Right atrium auricular region (tissue), 2 donors: ENCODE data around the gene OTOS. TPM values are rescaled to one million over a fixed set of nuclear protein-coding genes. Genes with fewer than 3 reads are reported as not detected.

ENCODE experiments used
- DNase-seq: peaks from one replicate; pipeline ENCODE4 v3.0.0-alpha.2; 2019; ENCODE audit warnings: low spot score
- H3K27ac ChIP-seq, 2 donors: fragments of 200-600 bp; sonication (generic); 1 replicate in 1 of 2; 2 replicates in 1 of 2; pipeline ENCODE4 v1.5.1; 2016 to 2019
- H3K27me3 ChIP-seq, 2 donors: fragments of 200-600 bp; sonication (generic); one replicate each; pipeline versions ENCODE4 v1.5.1 to v1.6.0; 2017 to 2019
- H3K36me3 ChIP-seq: fragments of 200-600 bp; sonication (generic); one replicate; pipeline ENCODE4 v1.5.1; 2016
- H3K4me1 ChIP-seq, 2 donors: fragments of 200-600 bp; sonication (generic); one replicate each; pipeline versions ENCODE4 v1.5.1 to v1.6.0; 2017 to 2019
- H3K4me3 ChIP-seq, 2 donors: fragments of 200-600 bp; sonication (generic); 1 replicate in 1 of 2; 2 replicates in 1 of 2; pipeline ENCODE4 v1.5.1; 2017 to 2019; ENCODE audit warnings: mild to moderate bottlenecking in 1 of 2, moderate library complexity in 1 of 2
- H3K9me3 ChIP-seq, 2 donors: fragments of 200-600 bp; sonication (generic); one replicate each; pipeline ENCODE4 v1.5.1; 2019
- total RNA-seq, 2 donors: library from RNA; depleted of rRNA; stranded (reverse); fragments of >200 nt; gene quantifications; one replicate each; pipeline ENCODE4 v1.1.0, GENCODE V29; 2016
- TF ChIP-seq, protein P1 (sequence below), 2 donors: fragments of 200-600 bp; sonication (generic); IDR thresholded peaks; one replicate each; pipeline ENCODE4 v1.5.1; 2019; ENCODE audit warnings: antibody characterized with exemption in 2 of 2

Gene OTOS
- total RNA-seq, 2 donors from 2014 or later: not detected

DNA sequence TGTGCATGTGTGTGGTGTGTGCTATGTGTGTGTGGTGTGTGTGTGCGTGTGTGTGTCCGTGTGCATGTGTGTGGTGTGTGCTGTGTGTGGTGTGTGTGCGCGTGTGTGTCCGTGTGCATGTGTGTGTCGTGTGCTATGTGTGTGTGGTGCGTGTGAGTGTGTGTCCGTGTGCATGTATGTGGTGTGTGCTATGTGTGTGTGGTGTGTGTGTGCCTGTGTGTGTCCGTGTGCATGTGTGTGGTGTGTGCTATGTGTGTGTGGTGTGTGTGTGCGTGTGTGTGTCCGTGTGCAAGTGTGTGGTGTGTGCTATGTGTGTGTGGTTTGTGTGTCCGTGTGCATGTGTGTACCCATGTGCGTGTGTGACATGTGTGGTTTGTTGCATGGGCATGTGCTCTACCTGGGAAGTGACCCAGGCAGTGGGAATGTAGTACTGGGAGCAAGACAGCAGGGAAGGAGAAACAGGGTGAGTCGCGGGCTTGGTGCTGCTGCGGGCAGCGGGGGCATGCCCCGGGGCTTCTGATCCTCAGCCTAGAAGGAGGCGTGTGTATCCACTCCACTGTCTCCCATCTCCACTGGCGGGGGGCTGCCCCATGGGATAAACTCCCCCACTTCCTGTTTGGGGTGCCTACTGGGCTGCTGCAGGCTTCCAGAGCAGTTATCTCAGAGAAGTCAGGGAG lies 7.6 kb upstream of the OTOS start:
- Histone ChIP-seq H3K36me3 (no peaks in the 10 kb centered on the region), H3K4me3 (no peak overlapping the region), H3K27ac (no peak overlapping the region), H3K9me3 (no peaks in the 10 kb centered on the region), H3K27me3 (no peaks in the 10 kb centered on the region), H3K4me1 (peaks cover 0 to 7% of the 10 kb centered on the region in 2 donors)
- TF ChIP-seq, protein P1, sequence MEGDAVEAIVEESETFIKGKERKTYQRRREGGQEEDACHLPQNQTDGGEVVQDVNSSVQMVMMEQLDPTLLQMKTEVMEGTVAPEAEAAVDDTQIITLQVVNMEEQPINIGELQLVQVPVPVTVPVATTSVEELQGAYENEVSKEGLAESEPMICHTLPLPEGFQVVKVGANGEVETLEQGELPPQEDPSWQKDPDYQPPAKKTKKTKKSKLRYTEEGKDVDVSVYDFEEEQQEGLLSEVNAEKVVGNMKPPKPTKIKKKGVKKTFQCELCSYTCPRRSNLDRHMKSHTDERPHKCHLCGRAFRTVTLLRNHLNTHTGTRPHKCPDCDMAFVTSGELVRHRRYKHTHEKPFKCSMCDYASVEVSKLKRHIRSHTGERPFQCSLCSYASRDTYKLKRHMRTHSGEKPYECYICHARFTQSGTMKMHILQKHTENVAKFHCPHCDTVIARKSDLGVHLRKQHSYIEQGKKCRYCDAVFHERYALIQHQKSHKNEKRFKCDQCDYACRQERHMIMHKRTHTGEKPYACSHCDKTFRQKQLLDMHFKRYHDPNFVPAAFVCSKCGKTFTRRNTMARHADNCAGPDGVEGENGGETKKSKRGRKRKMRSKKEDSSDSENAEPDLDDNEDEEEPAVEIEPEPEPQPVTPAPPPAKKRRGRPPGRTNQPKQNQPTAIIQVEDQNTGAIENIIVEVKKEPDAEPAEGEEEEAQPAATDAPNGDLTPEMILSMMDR (IDR thresholded peaks at IDR 0.05): no peak
- DNase-seq: no peak

DNA sequence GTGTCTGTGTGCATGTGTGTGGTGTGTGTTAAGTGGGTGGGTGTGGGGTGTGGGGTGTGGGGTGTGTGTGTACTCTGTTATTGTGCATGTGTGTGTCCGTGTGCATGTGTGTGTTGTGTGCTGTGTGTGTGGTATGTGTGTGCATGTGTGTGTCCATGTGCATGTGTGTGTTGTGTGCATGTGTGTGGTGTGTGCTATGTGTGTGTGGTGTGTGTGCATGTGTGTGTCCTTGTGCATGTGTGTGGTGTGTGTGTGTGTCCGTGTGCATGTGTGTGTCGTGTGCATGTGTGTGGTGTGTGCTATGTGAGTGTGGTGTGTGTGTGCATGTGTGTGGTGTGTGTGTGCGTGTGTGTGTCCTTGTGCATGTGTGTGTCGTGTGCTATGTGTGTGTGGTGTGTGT lies 6.9 kb upstream of the OTOS start:
- no peaks in the 10 kb centered on the region for H3K27me3 ChIP-seq
- TF ChIP-seq, protein P1 (IDR thresholded peaks at IDR 0.05): no peak
- H3K4me3 ChIP-seq: no peak overlapping the region
- no peaks in the 10 kb centered on the region for H3K9me3 ChIP-seq
- H3K27ac ChIP-seq: no peak overlapping the region
- DNase-seq: no peak
- H3K4me1 ChIP-seq: peaks cover 0 to 7% of the 10 kb centered on the region in 2 donors
- H3K36me3 ChIP-seq: no peaks in the 10 kb centered on the region

DNA sequence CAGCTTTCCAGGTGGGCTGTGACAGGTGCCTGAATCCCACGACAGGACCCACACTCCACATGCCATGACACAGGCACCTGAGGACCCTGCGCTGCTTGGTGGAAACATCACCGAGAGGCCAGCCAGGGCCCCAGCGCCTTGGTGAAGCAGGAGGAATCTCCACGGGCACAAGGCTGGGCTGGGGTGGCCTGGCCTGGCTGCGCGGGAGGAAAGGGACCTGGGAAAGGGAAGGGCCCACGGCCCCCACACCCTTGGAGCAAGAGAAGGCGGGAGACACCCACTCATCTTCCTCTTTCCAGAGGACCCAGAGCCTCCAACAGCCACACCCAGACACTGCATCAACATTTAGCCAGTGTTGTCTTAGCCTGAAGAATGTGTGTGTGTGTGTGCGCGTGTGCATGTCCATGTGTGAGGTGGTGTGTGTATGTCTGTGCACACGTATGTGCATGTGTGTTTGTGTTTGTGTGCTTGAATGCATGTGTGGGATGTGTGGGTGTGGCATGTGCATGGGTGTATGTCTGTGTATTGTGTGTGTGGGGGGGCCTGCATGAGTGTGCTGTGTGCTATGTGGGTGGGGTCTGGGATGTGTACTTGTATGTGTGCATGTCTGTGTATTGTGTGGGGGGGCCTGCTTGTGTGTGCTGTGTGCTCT lies 6.3 kb upstream of the OTOS start:
- no peaks in the 10 kb centered on the region for H3K27me3 ChIP-seq
- TF ChIP-seq, protein P1 (IDR thresholded peaks at IDR 0.05): no peak
- no peak overlapping the region for H3K27ac ChIP-seq

DNA sequence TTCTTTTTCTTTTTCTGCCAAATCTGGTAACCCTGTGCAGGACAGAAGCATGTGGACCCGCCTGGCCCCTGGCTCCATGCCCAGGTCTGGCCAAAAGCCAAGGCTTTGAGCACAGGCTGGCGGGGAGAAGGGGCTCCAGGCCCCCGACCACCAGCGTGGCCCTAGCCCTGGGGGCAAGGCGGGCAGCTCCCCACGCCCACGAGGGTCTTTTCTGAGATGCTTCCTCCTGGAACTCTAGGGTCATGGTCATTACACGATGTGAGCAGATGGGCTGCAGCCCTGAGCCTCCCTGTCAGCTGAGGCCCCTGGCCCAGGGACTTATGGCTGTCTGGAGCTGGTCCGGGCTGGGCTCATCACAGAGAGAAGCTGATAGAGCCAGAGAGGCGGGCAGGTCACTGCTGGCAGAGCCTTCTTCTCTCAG lies 5.7 kb upstream of the OTOS start:
- Histone ChIP-seq H3K27ac (no peak overlapping the region), H3K9me3 (no peaks in the 10 kb centered on the region), H3K27me3 (no peaks in the 10 kb centered on the region), H3K4me3 (no peak overlapping the region), H3K4me1 (peaks cover 0 to 7% of the 10 kb centered on the region in 2 donors), H3K36me3 (no peaks in the 10 kb centered on the region)
- TF ChIP-seq, protein P1 (IDR thresholded peaks at IDR 0.05): no peak
- no peak for DNase-seq

More for the DNA sequence above, 6.3 kb upstream of the OTOS start:
- no peak overlapping the region for H3K4me3 ChIP-seq
- no peaks in the 10 kb centered on the region for H3K9me3 ChIP-seq
- H3K36me3 ChIP-seq: no peaks in the 10 kb centered on the region
- DNase-seq: no peak
- peaks cover 0 to 7% of the 10 kb centered on the region in 2 donors for H3K4me1 ChIP-seq

DNA sequence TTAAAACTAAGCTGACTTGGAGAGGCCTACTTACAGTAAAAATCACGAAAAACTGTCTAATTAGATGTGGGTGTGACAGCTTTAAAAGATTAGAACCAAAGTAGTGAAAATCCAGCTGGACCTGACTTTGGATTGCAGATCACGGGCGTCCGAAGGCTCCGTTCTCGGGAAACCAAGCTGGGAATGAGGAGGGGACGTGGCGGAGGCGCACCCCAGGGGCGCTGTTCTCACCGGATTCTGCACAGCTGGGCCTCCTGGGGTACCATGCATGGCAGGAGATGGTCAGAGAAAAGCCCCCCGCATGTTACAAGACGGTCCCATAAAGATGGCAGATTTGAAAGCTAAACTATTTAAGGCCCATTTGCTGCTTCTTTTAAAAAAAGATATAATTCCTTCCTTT lies 5.0 kb upstream of the OTOS start:
- TF ChIP-seq, protein P1 (IDR thresholded peaks at IDR 0.05): no peak
- no peaks in the 10 kb centered on the region for H3K9me3 ChIP-seq
- peaks cover 0 to 7% of the 10 kb centered on the region in 2 donors for H3K4me1 ChIP-seq
- no peak for DNase-seq
- no peak overlapping the region for H3K4me3 ChIP-seq
- no peaks in the 10 kb centered on the region for H3K27me3 ChIP-seq
- no peak overlapping the region for H3K27ac ChIP-seq
- no peaks in the 10 kb centered on the region for H3K36me3 ChIP-seq
